ENCODE measurements around the gene EDN2. TPM values are rescaled to one million over a fixed set of nuclear protein-coding genes. Genes with fewer than 3 reads are reported as not detected.
A peak's percentile ranks its signal among the peaks of the same experiment; 100 is the strongest.

The EDN2 gene
- 0.47 TPM for total RNA-seq
- long read RNA-seq, result 0 reads

- peak within 1 kb of the TSS; percentile 36 for H3K4me3 ChIP-seq
- peak; percentile 77 for DNase-seq
These were observed at the start of gene EDN2 for GRCh38 chr1:41484402-41485241. Gene EDN2, minus strand, starts transcription at chr1:41484683. Its CDS starts 82 bp downstream, at chr1:41484601.

GRCh38 chr1:41533731-41534080 is 49.2 kb upstream of the EDN2 start:
- intact Hi-C loops (cut with micrococcal nuclease), result no loop called here
- H3K4me3 ChIP-seq, result no peak overlapping the region
- no peaks in the 10 kb centered on the region for H3K9me3 ChIP-seq (replicated peaks)
- no peak overlapping the region for H3K27ac ChIP-seq (replicated peaks)
- H3K36me3 ChIP-seq, result no peaks in the 10 kb centered on the region
- H3K4me1 ChIP-seq, result peaks cover 40% of the 10 kb centered on the region
- TF ChIP-seq CTCF (IDR thresholded peaks at IDR 0.05; ENCODE audit: borderline replicate concordance), result no peak
- no peak for DNase-seq
- H3K27me3 ChIP-seq (ENCODE audit: low read depth), result no peaks in the 10 kb centered on the region

More at GRCh38 chr1:41484402-41485241, at the start of gene EDN2:
- Histone ChIP-seq H3K27ac (replicated peaks) (peak within 1 kb of the TSS; percentile 51), H3K9me3 (replicated peaks) (no peaks in the 10 kb centered on the region), H3K36me3 (no peaks in the 10 kb centered on the region), H3K27me3 (ENCODE audit: low read depth) (no peaks in the 10 kb centered on the region), H3K4me1 (peaks cover 64% of the 10 kb centered on the region)
- intact Hi-C loops (cut with micrococcal nuclease), result no loop called here
- TF ChIP-seq CTCF (IDR thresholded peaks at IDR 0.05; ENCODE audit: borderline replicate concordance), result peak; percentile 46

- intact Hi-C loops (cut with micrococcal nuclease), result no loop called here
- no peaks in the 10 kb centered on the region for H3K27me3 ChIP-seq (ENCODE audit: low read depth)
- no peak for TF ChIP-seq CTCF (IDR thresholded peaks at IDR 0.05; ENCODE audit: borderline replicate concordance)
- no peak overlapping the region for H3K4me3 ChIP-seq
- H3K27ac ChIP-seq (replicated peaks), result no peak overlapping the region
- no peaks in the 10 kb centered on the region for H3K9me3 ChIP-seq (replicated peaks)
- no peaks in the 10 kb centered on the region for H3K36me3 ChIP-seq
- no peak for DNase-seq
- H3K4me1 ChIP-seq, result peaks cover 35% of the 10 kb centered on the region
These were observed 48.7 kb upstream of the EDN2 start for GRCh38 chr1:41533016-41533730.

GRCh38 chr1:41532206-41532975 is 47.9 kb upstream of the EDN2 start:
- no peak for DNase-seq
- H3K4me1 ChIP-seq, result peaks cover 27% of the 10 kb centered on the region
- intact Hi-C loops (cut with micrococcal nuclease), result no loop called here
- no peak overlapping the region for H3K4me3 ChIP-seq
- TF ChIP-seq CTCF (IDR thresholded peaks at IDR 0.05; ENCODE audit: borderline replicate concordance), result no peak
- H3K36me3 ChIP-seq, result no peaks in the 10 kb centered on the region
- no peak overlapping the region for H3K27ac ChIP-seq (replicated peaks)
- H3K9me3 ChIP-seq (replicated peaks), result no peaks in the 10 kb centered on the region
- no peaks in the 10 kb centered on the region for H3K27me3 ChIP-seq (ENCODE audit: low read depth)

- Histone ChIP-seq H3K27me3 (ENCODE audit: low read depth) (no peaks in the 10 kb centered on the region), H3K4me3 (no peak overlapping the region), H3K36me3 (no peaks in the 10 kb centered on the region), H3K27ac (replicated peaks) (no peak overlapping the region), H3K9me3 (replicated peaks) (no peaks in the 10 kb centered on the region), H3K4me1 (peaks cover 7% of the 10 kb centered on the region)
- TF ChIP-seq CTCF (IDR thresholded peaks at IDR 0.05; ENCODE audit: borderline replicate concordance), result no peak
- intact Hi-C loops (cut with micrococcal nuclease), result no loop called here
- DNase-seq, result no peak
These were observed 45.9 kb upstream of the EDN2 start for GRCh38 chr1:41530411-41530810.
